Fibroblast of skin of right quadriceps (primary cell): ENCODE results near the gene GARIN5A.
A peak's percentile ranks its signal among the peaks of the same experiment; 100 is the strongest.

ENCODE experiments used
- DNase-seq: peaks from one replicate; pipeline ENCODE4 v3.0.0-alpha.2; 2013

The GARIN5A gene

DNA sequence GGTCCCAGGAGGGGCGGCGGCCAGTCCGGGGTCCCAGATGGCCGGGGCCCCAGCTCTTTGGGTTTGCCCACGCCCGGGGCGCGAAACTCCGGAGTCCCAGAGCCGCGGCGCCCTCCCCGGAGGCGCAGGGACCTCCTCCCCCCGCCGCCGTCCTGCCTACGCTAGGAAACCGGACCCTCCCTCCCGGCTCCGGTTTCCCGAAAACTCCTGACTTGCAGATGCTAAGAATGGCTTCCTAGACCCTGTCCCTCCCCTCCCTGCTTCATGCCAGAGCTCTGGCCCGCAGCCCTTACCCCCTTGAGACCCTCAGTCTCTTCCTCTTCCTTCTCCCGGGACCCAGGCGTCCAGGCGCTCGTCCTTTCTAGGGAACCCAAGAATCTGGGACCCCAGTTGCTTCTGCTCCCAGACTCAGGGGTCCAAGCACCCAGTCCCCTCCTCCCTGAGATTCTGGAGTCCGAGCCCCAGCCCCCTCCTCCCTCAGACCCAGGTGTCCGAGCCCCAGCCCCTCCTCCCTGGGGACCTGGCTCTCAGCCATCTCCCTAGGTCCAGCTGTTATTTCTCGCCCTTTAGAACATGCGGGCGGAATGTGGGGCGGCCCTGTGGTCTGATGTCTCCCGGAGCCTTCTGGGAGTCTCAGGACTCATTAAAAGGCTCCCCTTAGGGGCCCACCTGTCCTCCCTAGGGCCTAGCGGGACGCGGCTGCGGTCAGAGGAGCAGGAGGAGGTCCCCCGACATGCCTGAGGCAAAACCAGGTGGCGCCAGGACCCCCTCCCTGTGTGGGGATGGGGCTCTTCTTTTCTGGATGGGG lies 44.2 kb downstream of the GARIN5A start, which contains the start of gene MYBPC2:
MYBPC2 (plus strand) TSS at position 672 of the 808 bp plus-strand sequence; CDS start at position 734, 62 bp downstream.
- no peak for DNase-seq

DNA sequence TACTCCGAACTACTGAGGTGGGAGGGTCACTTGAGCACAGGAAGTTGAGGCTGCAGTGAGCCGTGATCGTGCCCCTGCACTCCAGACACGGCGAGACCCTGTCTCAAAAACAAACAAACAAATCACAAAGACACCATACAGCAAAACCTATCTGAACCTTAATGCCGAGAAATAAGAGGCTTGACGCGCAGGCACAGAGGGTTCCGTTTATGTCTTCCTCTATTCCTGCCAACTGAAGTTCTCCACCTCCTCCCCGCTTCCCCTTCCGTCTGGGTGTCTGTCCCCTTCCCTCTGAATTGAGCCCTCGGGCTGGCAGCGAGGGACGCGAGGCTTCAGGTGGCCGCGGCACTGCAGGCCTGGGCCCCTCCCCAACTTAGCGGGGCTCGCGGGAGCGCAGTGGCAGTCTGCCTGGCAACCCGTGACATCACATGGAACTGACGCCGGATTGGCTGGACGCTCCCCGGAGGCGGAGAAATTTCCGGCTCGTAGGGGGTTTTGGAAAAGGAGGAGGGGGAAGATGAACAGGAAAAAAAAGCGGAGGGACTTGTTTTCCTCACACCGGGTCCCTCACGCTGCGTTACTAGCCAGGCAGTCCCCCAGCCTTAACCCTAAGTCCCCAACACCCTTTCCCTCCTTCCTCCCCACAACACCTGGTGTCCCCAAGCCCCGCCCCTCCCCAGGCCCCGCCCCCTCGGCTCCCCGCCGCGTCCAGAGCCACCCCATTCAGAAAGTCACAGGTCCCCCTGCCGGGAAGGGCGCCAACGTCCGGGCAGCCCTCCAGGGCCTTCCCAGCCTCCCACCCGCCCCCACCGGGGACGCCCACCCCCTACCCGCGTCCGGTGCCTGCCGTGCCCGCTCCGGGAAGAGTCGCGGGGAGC lies 45.1 kb downstream of the GARIN5A start:
- peak; percentile 60 for DNase-seq

DNA sequence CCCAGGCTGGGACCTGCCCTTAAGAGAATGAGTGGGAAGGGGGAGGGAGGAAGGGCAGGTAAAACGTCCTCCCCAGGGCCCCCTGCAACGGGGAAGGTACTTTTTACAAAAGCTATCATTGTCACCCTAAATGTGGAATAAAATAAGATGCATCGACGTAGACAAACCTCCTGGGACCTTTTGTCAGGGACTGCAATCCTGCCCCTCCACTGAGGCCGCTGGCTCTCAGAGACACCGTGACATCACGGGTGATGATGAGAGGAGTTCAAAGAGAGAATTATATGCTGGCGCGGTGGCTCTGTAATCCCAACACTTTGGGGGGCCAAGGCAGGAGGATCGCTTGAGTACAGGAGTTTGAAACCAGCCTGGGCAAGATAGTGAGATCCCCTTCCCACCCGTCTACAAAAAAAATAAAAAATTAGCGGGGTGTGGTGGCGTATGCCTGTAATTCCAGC lies 45.7 kb downstream of the GARIN5A start:
- no peak for DNase-seq

DNA sequence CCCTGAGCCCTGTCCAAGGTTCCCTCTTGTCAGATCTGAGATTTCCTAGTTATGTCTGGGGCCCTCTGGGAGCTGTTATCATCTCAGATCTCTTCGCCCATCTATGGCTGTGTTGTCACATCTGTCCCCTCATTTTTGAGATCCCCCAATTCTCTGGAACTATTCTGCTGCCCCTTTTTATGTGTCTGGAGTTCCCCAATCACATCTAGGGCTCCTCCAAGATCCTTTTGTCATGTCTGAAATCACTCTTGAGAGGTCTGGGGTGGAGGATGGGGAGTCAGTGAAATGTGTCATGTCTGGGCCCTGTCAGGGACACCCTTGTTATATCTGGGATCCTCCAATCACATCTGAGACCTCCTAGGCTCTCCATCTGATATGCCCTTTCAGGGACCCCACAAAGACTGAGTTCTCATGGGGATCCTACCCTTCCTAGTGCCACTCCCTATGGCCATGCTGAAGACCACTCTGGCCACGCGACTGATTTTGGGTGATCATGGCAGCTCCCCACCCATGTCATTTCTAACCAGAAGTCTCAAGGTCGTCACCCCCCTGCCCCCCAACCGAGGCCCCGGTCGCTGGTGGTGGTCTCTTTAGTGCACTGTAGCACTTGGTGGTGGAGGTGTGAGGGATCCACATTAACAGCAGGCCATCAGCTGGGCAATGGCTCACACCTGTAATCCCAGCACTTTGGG lies 47.7 kb downstream of the GARIN5A start:
- no peak for DNase-seq

DNA sequence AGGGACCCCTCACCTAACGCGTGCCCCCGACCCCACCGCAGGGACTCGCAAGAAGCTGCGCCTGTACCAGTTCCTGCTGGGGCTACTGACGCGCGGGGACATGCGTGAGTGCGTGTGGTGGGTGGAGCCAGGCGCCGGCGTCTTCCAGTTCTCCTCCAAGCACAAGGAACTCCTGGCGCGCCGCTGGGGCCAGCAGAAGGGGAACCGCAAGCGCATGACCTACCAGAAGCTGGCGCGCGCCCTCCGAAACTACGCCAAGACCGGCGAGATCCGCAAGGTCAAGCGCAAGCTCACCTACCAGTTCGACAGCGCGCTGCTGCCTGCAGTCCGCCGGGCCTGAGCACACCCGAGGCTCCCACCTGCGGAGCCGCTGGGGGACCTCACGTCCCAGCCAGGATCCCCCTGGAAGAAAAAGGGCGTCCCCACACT lies 48.6 kb downstream of the GARIN5A start:
- peak; percentile 44 for DNase-seq

DNA sequence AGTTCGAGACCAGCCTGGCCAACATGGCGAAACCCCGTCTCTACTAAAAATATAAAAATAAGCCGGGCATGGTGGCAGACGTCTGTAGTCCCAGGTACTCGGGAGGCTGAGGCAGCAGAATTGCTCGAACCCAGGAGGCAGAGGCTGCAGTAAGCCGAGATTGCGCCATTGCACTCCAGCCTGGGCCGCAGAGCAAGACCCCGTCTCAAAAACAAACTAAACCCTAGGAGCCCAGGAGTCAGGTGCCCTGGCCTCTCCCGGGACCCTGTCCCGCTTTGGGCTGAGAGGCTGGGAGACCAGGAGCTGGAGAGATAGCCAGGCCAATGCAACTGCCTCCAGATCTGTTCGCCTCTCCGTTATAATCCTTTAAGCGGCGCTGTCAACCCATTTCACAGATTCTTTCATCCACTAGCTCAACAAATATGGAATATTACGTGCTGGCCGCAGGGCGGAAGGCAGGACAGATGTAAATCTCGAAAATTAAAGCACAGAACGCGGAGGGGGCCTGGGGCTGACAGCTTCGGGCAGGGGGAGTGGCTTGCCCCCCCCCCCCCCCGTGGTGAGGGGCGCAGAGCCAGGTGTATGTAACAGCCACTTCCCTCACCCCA lies 49.2 kb downstream of the GARIN5A start:
- no peak for DNase-seq

DNA sequence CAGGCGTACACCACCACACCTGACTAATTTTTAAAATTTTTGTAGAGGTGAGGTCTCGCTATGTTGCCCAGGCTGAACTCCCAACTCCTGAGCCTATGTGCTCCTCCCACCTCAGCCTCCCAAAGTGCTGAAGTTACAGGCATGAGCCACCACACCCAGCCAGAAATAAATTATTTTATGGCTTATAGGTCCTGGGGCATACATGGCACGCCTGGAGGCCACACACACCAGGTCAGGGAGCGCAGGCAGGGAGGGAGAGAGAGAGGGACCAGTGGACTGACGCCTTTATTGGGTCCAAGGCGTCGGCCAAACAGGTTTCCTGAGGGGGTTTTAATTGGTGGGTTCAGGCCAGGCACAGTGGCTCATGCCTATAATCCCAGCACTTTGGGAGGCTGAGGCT lies 51.1 kb downstream of the GARIN5A start:
- no peak for DNase-seq

DNA sequence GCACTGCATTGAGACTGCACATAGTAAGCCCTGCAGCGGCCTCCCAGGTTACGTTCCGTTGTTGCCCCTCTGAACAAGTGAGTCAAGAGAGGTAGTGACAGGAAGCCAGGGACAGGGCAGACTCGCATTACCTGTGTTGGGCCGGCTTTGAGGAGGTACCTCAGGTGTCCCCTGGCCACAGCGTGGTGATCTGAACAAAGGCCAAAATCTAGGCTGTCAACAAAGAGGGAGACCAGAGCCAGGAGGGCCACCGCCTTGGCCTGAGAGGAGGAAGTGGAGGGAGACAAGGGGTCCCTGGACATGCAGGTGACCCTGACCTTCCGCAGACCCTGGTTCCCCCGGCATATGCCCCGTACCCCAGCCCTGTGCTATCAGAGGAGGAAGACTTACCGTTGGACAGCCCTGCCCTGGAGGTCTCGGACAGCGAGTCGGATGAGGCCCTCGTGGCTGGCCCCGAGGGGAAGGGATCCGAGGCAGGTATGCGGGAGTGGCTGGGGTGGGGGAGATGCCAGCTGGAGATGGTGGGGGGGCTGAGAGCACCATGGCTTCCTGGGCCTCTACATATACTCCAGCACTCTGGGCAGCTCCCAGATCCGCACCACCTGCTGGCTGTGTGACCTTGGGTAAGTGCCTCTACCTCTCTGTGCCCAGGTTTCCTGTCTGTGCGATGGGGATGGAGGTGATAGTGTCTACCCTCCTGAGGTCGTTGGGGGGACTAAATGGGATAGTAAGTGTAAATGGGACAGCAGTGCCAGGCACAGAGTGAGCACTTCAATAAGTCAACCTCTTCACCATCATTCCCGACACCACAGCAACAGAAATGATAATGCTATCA lies 53.2 kb downstream of the GARIN5A start:
- no peak for DNase-seq

DNA sequence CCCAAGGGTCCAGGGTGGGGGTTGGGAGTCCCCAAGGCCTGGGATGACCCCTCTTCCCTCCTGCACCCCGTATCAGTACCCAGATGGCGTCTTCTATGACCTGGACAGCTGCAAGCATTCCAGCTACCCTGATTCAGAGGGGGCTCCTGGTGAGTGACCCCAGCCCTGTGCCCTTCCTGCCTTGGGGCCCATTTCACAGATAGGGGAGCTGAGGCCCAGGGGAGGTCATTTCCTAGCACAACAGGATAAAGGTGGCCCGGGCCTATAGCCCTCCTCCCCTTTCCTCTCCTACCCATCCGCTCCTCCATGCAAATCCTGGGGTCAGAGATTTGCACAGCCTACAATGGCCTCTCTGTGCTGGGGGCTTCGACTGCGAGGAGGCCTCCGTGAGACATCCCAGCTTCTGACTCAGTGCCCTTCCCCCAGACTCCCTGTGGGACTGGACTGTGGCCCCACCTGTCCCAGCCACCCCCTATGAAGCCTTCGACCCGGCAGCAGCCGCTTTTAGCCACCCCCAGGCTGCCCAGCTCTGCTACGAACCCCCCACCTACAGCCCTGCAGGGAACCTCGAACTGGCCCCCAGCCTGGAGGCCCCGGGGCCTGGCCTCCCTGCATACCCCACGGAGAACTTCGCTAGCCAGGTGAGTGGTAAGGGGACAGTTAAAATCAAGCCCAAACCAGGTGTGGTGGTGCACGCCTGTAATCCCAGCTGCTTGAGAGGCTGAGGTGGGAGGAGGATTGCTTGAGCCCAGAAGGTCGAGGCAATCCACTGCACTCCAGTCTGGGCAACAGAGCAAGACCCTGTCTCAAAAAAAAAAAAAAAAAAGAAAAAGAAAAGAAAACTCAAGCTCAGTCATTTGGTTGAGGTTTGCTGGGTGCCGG lies 54.0 kb downstream of the GARIN5A start:
- DNase-seq = no peak

DNA sequence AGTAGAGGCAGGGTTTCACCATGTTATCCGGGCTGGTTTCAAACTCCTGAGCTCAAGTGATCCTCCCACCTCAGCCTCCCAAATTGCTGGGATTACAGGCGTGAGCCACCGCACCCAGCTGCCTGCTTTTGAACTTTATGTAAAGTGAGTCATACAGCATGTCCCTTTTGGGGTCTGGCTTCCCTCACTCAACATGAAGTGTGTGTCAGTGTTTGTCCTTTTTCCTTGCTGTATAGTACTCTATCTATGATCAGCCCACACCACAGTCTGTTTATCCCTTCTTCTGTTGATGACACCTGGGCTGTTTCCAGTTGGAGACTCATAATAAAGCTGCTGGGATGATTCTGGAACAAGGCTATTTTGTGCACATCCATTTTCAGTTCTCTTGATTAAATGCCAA lies 55.8 kb downstream of the GARIN5A start:
- no peak for DNase-seq

DNA sequence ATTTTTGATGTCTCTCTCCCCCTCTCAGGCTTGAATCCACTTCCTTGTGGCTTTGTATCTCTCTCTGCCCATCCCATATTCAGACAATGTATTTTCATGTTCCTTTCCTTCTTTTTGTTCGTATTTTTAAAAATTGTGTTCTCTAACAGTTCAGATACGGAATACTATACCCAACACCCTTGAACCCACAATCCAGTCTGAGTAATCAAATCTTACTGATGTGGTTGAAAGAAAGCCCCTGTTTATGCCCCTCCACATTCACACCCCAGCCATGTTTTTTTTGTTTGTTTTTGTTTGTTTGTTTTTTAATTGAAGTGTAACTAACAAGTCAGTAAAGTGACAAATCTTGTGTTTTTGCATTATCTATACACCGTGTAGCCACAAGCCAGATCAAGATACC lies 56.5 kb downstream of the GARIN5A start:
- DNase-seq = no peak

DNA sequence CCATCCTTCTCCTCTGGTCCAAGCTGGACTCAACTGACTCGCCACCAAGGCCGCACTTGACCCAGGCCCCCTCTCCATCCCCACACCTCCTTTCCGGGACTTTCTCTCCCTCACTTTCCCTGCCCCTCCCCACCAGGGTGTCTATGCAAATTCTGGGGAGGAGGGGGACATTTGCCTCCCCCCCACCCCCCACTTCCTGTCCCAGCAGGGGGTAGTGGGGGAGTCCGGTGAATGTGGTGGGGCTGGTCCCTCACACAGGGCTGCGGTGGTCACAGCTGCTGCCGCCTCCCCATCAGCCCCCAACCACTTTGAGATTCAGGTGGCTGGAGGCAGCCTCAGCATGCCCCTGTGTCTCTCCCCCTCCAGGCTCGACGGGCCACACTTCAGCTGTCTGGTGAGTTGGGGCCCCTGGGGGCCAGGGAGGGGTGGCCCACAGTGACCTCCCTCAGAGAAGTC lies 57.0 kb downstream of the GARIN5A start:
- DNase-seq = no peak

DNA sequence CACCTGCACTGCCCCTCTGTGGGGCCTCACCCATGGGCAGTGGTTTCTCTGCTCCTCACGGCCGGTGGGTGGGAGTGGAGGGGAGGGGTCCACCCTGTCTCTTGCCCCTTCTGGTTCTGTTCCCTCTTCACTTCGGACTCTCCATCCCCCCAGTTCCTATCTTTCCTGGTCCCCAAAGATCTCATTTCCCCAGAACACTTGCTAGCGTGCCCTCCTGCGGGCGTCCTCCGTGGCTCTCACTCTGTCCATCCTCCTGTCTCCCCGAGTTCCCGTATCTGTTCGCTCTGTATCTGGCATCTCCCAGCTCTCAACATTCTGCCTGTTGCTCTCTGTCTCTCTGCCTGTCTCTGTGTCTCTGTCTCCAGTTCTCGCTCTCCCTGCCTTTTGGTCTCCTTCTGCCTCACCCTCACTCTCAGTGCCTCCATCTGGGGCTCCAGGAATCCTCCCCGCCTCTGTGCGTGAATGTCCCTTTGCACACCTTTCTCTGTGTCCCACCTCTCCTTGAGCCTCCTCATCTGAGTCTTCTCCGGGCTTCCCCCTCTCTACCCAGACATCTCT lies 57.5 kb downstream of the GARIN5A start:
- DNase-seq = no peak

DNA sequence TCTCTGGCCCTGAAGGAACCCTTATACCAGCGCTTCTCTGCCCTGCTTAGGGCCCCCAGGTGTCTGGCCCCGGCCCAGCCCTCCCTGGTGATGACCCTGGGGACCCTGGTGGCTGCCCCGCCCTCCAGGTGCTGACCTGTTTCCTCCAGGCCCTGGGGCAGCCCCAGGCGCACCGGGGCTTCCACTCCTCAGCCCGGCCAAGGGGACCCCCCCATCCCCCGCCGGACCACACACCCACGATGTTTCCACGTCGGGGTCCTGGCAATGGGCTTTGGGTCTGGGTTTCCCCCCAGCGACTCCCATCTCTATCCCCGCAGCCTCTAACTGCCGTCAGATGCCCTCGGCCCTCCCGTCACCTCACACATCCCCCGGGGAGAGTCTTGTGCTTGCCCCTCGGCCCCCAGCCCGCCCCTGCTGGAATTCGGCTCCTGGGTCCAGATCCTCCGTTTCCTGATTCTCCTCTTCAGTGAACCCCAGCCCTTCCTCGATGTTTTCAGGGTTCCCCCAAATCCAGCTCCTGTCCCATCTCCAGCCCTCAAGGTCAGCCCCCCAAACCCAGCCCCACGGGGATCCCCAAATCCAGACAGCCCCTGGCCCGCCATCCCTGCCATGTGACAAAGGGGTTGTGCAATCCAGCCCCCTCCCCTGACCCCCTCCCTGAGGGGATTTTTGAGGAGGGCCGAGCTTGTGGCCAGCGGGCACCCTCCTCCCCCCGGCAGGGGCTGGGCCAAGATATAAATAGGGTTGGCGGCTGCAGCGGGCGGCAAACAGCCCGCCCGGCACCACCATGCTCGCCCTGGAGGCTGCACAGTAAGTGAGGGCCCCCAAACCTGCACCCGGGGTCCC lies 58.2 kb downstream of the GARIN5A start, which contains the start of gene SPIB:
SPIB (plus strand) TSS at position 763 of the 846 bp plus-strand sequence; CDS start at position 788, 25 bp downstream.
- no peak for DNase-seq

DNA sequence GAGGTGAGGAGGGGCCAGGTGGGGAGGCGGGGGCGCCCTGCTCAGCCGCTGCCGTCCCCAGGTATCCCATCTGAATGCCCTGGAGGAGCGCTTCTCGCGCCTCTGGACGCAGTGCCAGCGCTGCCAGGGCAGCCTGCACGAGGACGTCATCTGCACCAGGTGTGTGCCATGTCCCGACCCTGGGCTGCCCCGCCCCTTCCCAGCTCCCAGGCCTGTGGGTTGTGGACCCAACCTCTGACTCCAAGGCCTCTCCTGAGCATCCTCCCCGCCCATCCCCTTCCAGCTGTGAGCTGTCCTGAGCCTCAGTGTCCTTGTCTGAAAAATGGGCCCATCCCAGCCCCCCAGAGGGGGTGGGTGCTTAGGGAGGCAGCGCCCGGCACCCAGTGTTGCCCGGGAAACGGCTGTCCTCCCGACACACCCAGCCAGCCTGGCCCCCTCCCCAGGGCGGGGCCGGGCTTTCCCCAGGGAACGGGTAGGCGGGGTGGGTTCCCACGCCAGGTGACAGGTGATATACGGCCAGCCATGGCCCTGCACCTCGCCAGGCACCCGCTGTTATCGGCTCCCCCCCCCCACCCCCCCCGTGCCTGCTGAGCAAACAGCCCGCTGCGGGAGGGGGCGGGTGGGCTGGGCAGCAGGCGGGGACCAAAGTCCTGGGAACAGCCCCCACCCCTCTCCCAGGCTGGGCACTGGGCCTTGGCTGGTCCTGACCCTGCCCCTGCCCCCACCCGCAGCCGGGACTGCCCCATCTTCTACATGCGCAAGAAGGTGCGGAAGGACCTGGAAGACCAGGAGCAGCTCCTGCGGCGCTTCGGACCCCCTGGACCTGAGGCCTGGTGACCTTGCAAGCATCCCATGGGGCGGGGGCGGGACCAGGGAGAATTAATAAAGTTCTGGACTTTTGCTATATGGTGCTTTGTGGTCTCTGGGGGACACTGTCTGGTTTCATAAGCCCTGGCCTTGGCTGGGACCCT lies 59.3 kb downstream of the GARIN5A start:
- DNase-seq = no peak
